Endothelial cell of umbilical vein (primary cell): ENCODE results near the gene SARS2. TPM values are rescaled to one million over a fixed set of nuclear protein-coding genes. Genes with fewer than 3 reads are reported as not detected.

Experiments
- BruUV-seq: library from RNA; stranded (reverse); fragments of 400-500 nt; replicated peaks from 2 replicates; lab custom pipeline; 2021; lab: Mats Ljungman, UMichigan
- CTCF ChIA-PET: fragments of 300-600, 350-600 bp; sonication (Branson Sonifier 250); formaldehyde crosslinking; loops from one replicate; lab custom pipeline; 2021; ENCODE audit warnings: antibody characterized with exemption, inconsistent platforms; lab: Charles Lee
- POLR2A ChIA-PET: fragments of 300-600, 350-600 bp; sonication (Branson Sonifier 250); formaldehyde crosslinking; loops from one replicate; lab custom pipeline; 2021; ENCODE audit warnings: antibody characterized with exemption, inconsistent platforms; lab: Charles Lee
- DNase-seq: peaks from one replicate; pipeline ENCODE4 v3.0.0-alpha.2; 2011; ENCODE audit warnings: low read depth, low spot score
- FAIRE-seq: peaks from 2 replicates; lab custom pipeline; 2011; peaks lifted over from hg19 to GRCh38; lab: Jason Lieb, UNC
- H2AFZ ChIP-seq: 2 replicates; pipeline ENCODE4 v1.6.0; 2012; ENCODE audit warnings: low read depth, low read length, control low read depth, inconsistent platforms
- H3K27ac ChIP-seq: 2 replicates; pipeline ENCODE4 v1.5.1; 2011; ENCODE audit warnings: low read depth, mild to moderate bottlenecking, control low read depth, low read length, moderate library complexity; ENCODE audit not compliant: insufficient read depth
- H3K27me3 ChIP-seq, 2 experiments: 2 replicates each; pipeline versions ENCODE4 v1.6.0 to v1.6.1; 2011; ENCODE audit warnings: low read length in 2 of 2, mixed read lengths in 1 of 2; ENCODE audit not compliant: control insufficient read depth in 2 of 2, insufficient read depth in 2 of 2
- H3K36me3 ChIP-seq, 2 experiments: 2 replicates in 1 of 2; 3 replicates in 1 of 2; pipeline ENCODE4 v1.5.1; 2011; ENCODE audit warnings: low read length in 2 of 2, mild to moderate bottlenecking in 1 of 2, moderate library complexity in 1 of 2; ENCODE audit not compliant: control insufficient read depth in 2 of 2, insufficient read depth in 2 of 2; ENCODE audit errors: extremely low read depth in 1 of 2
- H3K4me1 ChIP-seq: 3 replicates; pipeline ENCODE4 v1.5.1; 2011; ENCODE audit warnings: mild to moderate bottlenecking, low read length; ENCODE audit not compliant: control insufficient read depth, insufficient read depth; ENCODE audit errors: extremely low read depth
- H3K4me2 ChIP-seq: 2 replicates; pipeline ENCODE4 v1.6.1; 2011; ENCODE audit warnings: low read length, control low read depth, mixed read lengths; ENCODE audit not compliant: insufficient read depth
- H3K4me3 ChIP-seq, 3 experiments: fragments of 200-600 bp in 1 of 3; sonication (generic), shearing (Covaris generic) in 1 of 3; replicated peaks in 1 of 3; 2 replicates each; pipeline ENCODE4 v1.5.1; 2011 to 2016; ENCODE audit warnings: control low read depth in 3 of 3, low read length in 3 of 3, mild to moderate bottlenecking in 2 of 3, inconsistent platforms in 1 of 3, low read depth in 1 of 3, moderate library complexity in 1 of 3; ENCODE audit not compliant: insufficient read depth in 1 of 3
- H3K79me2 ChIP-seq: 2 replicates; pipeline ENCODE4 v1.6.0; 2012; ENCODE audit warnings: low read length, inconsistent platforms; ENCODE audit not compliant: control insufficient read depth, insufficient read depth
- H3K9ac ChIP-seq: replicated peaks from 2 replicates; pipeline ENCODE3; 2011; ENCODE audit warnings: low read length, control low read depth; ENCODE audit not compliant: insufficient read depth; ENCODE audit errors: extremely low read depth
- H3K9me1 ChIP-seq: replicated peaks from 3 replicates; pipeline ENCODE4 v1.6.0; 2011; ENCODE audit warnings: mild to moderate bottlenecking, low read length; ENCODE audit not compliant: control insufficient read depth, insufficient read depth; ENCODE audit errors: extremely low read depth
- H3K9me3 ChIP-seq: replicated peaks from 2 replicates; pipeline ENCODE4 v1.5.1; 2012; ENCODE audit warnings: low read length, inconsistent platforms; ENCODE audit not compliant: control insufficient read depth, insufficient read depth
- H4K20me1 ChIP-seq: replicated peaks from 2 replicates; pipeline ENCODE3; 2011; ENCODE audit warnings: mild to moderate bottlenecking, low read length; ENCODE audit not compliant: control insufficient read depth, insufficient read depth; ENCODE audit errors: extremely low read depth
- EZH2 ChIP-seq: IDR thresholded peaks from 2 replicates; pipeline ENCODE4 v1.6.1; 2012; ENCODE audit warnings: borderline replicate concordance, low read depth, mild to moderate bottlenecking, moderate library complexity, low read length, inconsistent platforms; ENCODE audit not compliant: severe bottlenecking
- MYC ChIP-seq: IDR thresholded peaks from one replicate; pipeline ENCODE4 v1.6.1; 2011; ENCODE audit warnings: mild to moderate bottlenecking, low read depth, low read length
- POLR2A ChIP-seq: IDR thresholded peaks from 2 replicates; pipeline ENCODE4 v1.6.1; 2012; ENCODE audit warnings: low read depth, mild to moderate bottlenecking, control low read depth, low read length
- POLR2AphosphoS5 ChIP-seq: IDR thresholded peaks from 2 replicates; pipeline ENCODE4 v1.6.1; 2012; ENCODE audit warnings: low read depth, mild to moderate bottlenecking, control low read depth, low read length, moderate library complexity; ENCODE audit not compliant: insufficient read depth
- dilution Hi-C: fragments of 300-500 bp; cut with MboI; formaldehyde crosslinking; loops from one replicate; pipeline ENCODE4 v1.15.0; 2019; ENCODE audit warnings: low sequenced_read_pairs; ENCODE audit not compliant: extremely low pct_ligation_motif_present
- intact Hi-C: fragments of 100-400 bp; cut with micrococcal nuclease; formaldehyde crosslinking; loops from one replicate; pipeline ENCODE4 v1.10.0; 2022
- polyA plus RNA-seq, 4 experiments: library from polyadenylated mRNA; depleted of rRNA in 3 of 4; stranded (reverse) in 3 of 4; unstranded in 1 of 4; fragments of >200 nt; gene quantifications; 2 replicates each; pipeline versions ENCODE4 v1.2.1 to v1.2.3, GENCODE V29; 2011 to 2012; ENCODE audit warnings: missing spikeins in 1 of 4
- total RNA-seq: library from RNA; stranded (reverse); gene quantifications from 2 replicates; pipeline ENCODE4 v1.2.3, GENCODE V29; 2021
- TF ChIP-seq, protein P1 (sequence below), 2 donors: IDR thresholded peaks; 1 replicate in 1 of 2; 2 replicates in 1 of 2; pipeline ENCODE4 v1.5.1; 2011; ENCODE audit warnings: low read length in 2 of 2, mild to moderate bottlenecking in 2 of 2, moderate library complexity in 2 of 2, control low read depth in 1 of 2, inconsistent platforms in 1 of 2, low read depth in 1 of 2; ENCODE audit not compliant: insufficient read depth in 1 of 2; ENCODE audit errors: extremely low read depth in 1 of 2
- TF ChIP-seq, protein P2 (sequence below): IDR thresholded peaks from 2 replicates; pipeline ENCODE4 v1.6.1; 2011; ENCODE audit not compliant: insufficient read depth, insufficient read length

Gene SARS2
- total and polyA plus RNA-seq, 2 donors (not counting 3 experiments of a cell fraction or from before 2014, with no cell fraction given): 40.3 to 43.7 TPM

DNA sequence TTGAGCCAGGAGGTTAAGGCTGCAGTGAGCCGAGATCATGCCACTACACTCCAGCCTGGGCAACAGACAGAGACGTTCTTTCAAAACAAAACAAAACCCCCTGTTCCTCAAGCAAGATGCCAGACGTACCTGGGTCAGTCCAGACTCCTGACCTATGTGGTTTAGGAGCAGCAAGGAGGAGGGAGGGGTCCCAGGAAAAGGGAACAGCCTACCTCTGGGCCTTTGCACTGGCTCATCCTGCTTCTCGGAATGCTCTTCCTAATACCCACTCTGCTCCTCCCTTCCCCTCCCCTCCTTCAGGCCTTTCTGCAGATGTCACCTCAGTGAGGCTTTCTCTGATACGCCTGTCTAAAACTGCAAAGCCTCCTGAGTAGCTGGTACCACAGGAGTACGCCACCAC is 62.0 kb downstream of the SARS2 start:
- Histone ChIP-seq H3K9me3 (no peaks in the 10 kb centered on the region), H3K9me1 (no peaks in the 10 kb centered on the region), H3K79me2 (no peaks in the 10 kb centered on the region), H3K4me1 (peaks cover 18% of the 10 kb centered on the region), H3K27me3 (no peaks in the 10 kb centered on the region), H4K20me1 (no peaks in the 10 kb centered on the region), H2AFZ (no peak overlapping the region), H3K4me3 (no peak overlapping the region), H3K9ac (no peak overlapping the region), H3K36me3 (no peaks in the 10 kb centered on the region), H3K27ac (no peak overlapping the region), H3K4me2 (no peak overlapping the region)
- TF ChIP-seq POLR2A (no peak), EZH2 (no peak), POLR2AphosphoS5 (no peak), MYC (no peak)
- TF ChIP-seq, protein P1, sequence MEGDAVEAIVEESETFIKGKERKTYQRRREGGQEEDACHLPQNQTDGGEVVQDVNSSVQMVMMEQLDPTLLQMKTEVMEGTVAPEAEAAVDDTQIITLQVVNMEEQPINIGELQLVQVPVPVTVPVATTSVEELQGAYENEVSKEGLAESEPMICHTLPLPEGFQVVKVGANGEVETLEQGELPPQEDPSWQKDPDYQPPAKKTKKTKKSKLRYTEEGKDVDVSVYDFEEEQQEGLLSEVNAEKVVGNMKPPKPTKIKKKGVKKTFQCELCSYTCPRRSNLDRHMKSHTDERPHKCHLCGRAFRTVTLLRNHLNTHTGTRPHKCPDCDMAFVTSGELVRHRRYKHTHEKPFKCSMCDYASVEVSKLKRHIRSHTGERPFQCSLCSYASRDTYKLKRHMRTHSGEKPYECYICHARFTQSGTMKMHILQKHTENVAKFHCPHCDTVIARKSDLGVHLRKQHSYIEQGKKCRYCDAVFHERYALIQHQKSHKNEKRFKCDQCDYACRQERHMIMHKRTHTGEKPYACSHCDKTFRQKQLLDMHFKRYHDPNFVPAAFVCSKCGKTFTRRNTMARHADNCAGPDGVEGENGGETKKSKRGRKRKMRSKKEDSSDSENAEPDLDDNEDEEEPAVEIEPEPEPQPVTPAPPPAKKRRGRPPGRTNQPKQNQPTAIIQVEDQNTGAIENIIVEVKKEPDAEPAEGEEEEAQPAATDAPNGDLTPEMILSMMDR (IDR thresholded peaks at IDR 0.05; ENCODE audit: extremely low read depth in 1 of 2, insufficient read depth in 1 of 2, low read depth in 1 of 2, low read length in 2 of 2): no peak
- TF ChIP-seq, protein P2, sequence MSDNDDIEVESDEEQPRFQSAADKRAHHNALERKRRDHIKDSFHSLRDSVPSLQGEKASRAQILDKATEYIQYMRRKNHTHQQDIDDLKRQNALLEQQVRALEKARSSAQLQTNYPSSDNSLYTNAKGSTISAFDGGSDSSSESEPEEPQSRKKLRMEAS: no peak
- no TSS peak for BruUV-seq
- intact Hi-C loops: no loop called here
- ChIA-PET CTCF (interaction anchor here (0.6 to 3.8 kb wide), 9 partner anchors 11 to 99 kb away, joined by 3 to 14 read pairs (median 3); partner anchors contain the start of genes MRPS12 and SARS2), POLR2A (no interaction called here)
- dilution Hi-C loops: no loop called here
- FAIRE-seq (no peak), DNase-seq (no peak)
